ENCODE results near the gene KCNC3.

DNA sequence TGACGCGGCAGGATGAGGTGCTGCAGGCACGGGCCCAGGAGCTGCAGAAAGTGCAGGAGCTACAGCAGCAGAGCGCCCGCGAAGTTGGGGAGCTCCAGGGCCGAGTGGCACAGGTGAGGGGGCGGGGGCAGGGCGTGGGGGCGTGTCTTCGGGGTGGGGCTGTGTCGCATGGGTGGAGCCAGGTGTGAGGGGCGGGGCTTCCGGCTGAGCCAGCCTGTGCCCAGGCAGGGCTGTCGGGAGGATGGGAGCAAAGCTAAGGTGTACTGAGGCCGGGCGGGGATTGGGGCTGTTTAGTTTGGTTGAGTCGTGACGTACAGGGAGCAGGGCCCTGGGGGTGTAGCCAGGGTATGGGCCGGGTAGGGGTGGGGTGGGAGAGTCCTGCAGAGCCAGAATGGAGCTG lies 62.3 kb downstream of the KCNC3 start:
- TF ChIP-seq POLR2A (IDR thresholded peaks at IDR 0.05; ENCODE audit: low read depth, low read length) (no peak), POLR2AphosphoS5 (IDR thresholded peaks at IDR 0.05; ENCODE audit: insufficient read depth, low read depth, low read length) (no peak), EZH2 (IDR thresholded peaks at IDR 0.05; ENCODE audit: borderline replicate concordance, low read depth, low read length, severe bottlenecking) (no peak), JUN (IDR thresholded peaks at IDR 0.05; ENCODE audit: borderline replicate concordance, insufficient read depth, insufficient read length, low read depth) (no peak), FOS (IDR thresholded peaks at IDR 0.05; ENCODE audit: borderline replicate concordance, insufficient read depth, low read length) (no peak)
- TF ChIP-seq, protein P1, sequence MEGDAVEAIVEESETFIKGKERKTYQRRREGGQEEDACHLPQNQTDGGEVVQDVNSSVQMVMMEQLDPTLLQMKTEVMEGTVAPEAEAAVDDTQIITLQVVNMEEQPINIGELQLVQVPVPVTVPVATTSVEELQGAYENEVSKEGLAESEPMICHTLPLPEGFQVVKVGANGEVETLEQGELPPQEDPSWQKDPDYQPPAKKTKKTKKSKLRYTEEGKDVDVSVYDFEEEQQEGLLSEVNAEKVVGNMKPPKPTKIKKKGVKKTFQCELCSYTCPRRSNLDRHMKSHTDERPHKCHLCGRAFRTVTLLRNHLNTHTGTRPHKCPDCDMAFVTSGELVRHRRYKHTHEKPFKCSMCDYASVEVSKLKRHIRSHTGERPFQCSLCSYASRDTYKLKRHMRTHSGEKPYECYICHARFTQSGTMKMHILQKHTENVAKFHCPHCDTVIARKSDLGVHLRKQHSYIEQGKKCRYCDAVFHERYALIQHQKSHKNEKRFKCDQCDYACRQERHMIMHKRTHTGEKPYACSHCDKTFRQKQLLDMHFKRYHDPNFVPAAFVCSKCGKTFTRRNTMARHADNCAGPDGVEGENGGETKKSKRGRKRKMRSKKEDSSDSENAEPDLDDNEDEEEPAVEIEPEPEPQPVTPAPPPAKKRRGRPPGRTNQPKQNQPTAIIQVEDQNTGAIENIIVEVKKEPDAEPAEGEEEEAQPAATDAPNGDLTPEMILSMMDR (IDR thresholded peaks at IDR 0.05; ENCODE audit: extremely low read depth in 1 of 2, insufficient read depth in 1 of 2, low read depth in 1 of 2, low read length in 2 of 2): no peak
- TF ChIP-seq, protein P2, sequence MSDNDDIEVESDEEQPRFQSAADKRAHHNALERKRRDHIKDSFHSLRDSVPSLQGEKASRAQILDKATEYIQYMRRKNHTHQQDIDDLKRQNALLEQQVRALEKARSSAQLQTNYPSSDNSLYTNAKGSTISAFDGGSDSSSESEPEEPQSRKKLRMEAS (IDR thresholded peaks at IDR 0.05; ENCODE audit: insufficient read depth, insufficient read length): no peak

Measured in endothelial cell of umbilical vein (primary cell).